NCI-H510A (cell line): ENCODE results near the gene SPRR2F.

Source experiments
- DNase-seq: peaks from one replicate; lab custom pipeline; 2025; lab: John Stamatoyannopoulos, UW

SPRR2F gene

DNA sequence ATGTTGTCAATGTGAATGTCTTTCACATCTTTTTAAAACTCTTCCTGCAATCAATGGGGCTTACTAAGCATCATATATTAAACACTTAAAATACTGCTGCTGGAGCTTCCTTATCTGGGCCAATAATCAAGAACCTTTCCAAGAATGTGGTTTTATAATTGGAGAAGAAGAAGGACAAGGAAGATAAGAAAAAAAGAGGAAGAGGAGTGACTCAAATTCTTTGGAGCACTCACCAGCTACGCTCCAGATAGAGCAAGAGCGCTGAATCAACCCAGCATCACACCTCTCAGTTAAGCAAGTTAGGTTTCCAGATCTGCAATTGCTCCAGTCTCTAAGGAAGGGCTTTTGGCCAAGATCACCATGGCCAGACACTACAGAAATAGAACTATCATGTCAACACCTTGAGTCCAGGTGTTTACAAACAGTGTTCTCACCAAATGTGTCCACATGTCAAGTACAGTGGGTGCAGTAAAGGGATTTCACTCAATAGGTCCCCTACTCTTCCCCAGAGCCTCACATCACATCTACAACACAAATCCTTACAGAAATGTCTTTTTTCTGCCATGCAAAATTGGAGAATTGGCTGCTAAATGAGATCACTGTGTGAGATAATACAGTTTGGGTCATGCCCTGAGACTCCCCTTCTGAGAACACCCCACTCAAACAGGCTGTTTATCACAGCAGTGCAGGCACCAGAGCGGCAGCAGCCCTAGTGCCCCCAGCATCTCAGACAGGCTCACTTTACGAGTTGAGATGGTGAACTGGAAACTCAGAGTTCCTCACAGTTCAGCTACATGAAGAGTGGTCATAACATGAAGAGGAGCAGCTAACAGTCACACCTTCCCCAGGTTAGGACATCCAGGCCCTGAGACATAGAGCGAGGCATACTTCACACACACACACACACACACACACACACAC is 40.2 kb downstream of the SPRR2F start:
- no peak for DNase-seq

GRCh38 chr1:153071511-153071910 is 41.8 kb downstream of the SPRR2F start, which contains the start of gene SPRR2B:
TSS of gene SPRR2B (minus strand) at chr1:153071611. CDS start at chr1:153070839, 772 bp downstream.
- DNase-seq: no peak

GRCh38 chr1:153070243-153070642 is 43.1 kb downstream of the SPRR2F start:
- DNase-seq: no peak
